Panc1 (cell line): ENCODE measurements around the gene PPDPF.

ENCODE experiments used
- POLR2AphosphoS5 ChIP-seq: IDR thresholded peaks from 2 replicates; pipeline ENCODE4 v1.6.1; 2012; ENCODE audit warnings: mild to moderate bottlenecking, low read depth, low read length, moderate library complexity
- TF ChIP-seq, protein P1 (sequence below): fragments of 450-650 bp; IDR thresholded peaks from 2 replicates; pipeline ENCODE4 v1.5.1; 2017; ENCODE audit warnings: mild to moderate bottlenecking
- TF ChIP-seq, protein P2 (sequence below), 2 experiments: IDR thresholded peaks; 2 replicates each; pipeline ENCODE4 v1.6.1; 2011 to 2012; ENCODE audit warnings: low read depth in 2 of 2, control low read depth in 1 of 2, low read length in 1 of 2, mild to moderate bottlenecking in 1 of 2, moderate library complexity in 1 of 2; ENCODE audit not compliant: insufficient read depth in 1 of 2

DNA sequence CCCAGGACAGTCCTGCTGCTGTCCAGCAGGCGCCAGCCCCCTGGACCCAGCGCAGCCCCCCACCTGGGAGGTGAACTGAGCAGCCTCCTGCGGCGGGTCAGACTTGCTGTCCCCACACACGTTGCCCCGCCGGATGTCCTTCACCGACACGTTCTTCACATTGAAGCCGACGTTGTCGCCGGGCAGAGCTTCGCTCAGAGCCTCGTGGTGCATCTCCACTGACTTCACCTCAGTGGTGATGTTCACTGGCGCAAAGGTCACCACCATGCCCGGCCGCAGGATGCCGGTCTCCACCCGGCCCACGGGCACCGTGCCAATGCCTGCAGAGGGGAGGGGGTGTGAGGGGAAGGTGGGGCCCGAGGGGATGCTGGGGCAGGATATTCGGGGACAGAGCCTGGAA, 30.1 kb upstream of the PPDPF start:
- TF ChIP-seq, protein P1, sequence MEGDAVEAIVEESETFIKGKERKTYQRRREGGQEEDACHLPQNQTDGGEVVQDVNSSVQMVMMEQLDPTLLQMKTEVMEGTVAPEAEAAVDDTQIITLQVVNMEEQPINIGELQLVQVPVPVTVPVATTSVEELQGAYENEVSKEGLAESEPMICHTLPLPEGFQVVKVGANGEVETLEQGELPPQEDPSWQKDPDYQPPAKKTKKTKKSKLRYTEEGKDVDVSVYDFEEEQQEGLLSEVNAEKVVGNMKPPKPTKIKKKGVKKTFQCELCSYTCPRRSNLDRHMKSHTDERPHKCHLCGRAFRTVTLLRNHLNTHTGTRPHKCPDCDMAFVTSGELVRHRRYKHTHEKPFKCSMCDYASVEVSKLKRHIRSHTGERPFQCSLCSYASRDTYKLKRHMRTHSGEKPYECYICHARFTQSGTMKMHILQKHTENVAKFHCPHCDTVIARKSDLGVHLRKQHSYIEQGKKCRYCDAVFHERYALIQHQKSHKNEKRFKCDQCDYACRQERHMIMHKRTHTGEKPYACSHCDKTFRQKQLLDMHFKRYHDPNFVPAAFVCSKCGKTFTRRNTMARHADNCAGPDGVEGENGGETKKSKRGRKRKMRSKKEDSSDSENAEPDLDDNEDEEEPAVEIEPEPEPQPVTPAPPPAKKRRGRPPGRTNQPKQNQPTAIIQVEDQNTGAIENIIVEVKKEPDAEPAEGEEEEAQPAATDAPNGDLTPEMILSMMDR: no peak
- TF ChIP-seq, protein P2, sequence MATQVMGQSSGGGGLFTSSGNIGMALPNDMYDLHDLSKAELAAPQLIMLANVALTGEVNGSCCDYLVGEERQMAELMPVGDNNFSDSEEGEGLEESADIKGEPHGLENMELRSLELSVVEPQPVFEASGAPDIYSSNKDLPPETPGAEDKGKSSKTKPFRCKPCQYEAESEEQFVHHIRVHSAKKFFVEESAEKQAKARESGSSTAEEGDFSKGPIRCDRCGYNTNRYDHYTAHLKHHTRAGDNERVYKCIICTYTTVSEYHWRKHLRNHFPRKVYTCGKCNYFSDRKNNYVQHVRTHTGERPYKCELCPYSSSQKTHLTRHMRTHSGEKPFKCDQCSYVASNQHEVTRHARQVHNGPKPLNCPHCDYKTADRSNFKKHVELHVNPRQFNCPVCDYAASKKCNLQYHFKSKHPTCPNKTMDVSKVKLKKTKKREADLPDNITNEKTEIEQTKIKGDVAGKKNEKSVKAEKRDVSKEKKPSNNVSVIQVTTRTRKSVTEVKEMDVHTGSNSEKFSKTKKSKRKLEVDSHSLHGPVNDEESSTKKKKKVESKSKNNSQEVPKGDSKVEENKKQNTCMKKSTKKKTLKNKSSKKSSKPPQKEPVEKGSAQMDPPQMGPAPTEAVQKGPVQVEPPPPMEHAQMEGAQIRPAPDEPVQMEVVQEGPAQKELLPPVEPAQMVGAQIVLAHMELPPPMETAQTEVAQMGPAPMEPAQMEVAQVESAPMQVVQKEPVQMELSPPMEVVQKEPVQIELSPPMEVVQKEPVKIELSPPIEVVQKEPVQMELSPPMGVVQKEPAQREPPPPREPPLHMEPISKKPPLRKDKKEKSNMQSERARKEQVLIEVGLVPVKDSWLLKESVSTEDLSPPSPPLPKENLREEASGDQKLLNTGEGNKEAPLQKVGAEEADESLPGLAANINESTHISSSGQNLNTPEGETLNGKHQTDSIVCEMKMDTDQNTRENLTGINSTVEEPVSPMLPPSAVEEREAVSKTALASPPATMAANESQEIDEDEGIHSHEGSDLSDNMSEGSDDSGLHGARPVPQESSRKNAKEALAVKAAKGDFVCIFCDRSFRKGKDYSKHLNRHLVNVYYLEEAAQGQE (IDR thresholded peaks at IDR 0.05; ENCODE audit: insufficient read depth in 1 of 2, low read depth in 2 of 2, low read length in 1 of 2): no peak
- TF ChIP-seq POLR2AphosphoS5: no peak
